PC-9 (cell line): Measurements from ENCODE around the gene CFAP119. TPM values are rescaled to one million over a fixed set of nuclear protein-coding genes. Genes with fewer than 3 reads are reported as not detected.

Experiments
- BruUV-seq: library from RNA; stranded (reverse); fragments of 400-500 nt; replicated peaks from 2 replicates; lab custom pipeline; 2021; lab: Mats Ljungman, UMichigan
- CTCF ChIA-PET: fragments of 300-600 bp; sonication (Branson Sonifier 250); formaldehyde crosslinking; loops from one replicate; lab custom pipeline; 2022; ENCODE audit warnings: antibody characterized with exemption; lab: Charles Lee
- POLR2A ChIA-PET: fragments of 300-600 bp; sonication (Branson Sonifier 250); formaldehyde crosslinking; loops from one replicate; lab custom pipeline; 2022; ENCODE audit warnings: antibody characterized with exemption; ENCODE audit not compliant: unreplicated experiment; lab: Charles Lee
- DNase-seq, 2 experiments: peaks; one replicate each; pipeline versions ENCODE4 v3.0.0 to v3.0.0-alpha.2; 2015 to 2022; ENCODE audit warnings: mixed read lengths in 1 of 2
- H2AFZ ChIP-seq: fragments of 200-600 bp; sonication (generic); 2 replicates; pipeline ENCODE4 v1.8.1; 2017; ENCODE audit warnings: antibody characterized with exemption
- H3F3A ChIP-seq: fragments of 200-600 bp; sonication (generic); 2 replicates; pipeline ENCODE4 v1.8.1; 2017; ENCODE audit warnings: antibody characterized with exemption, mild to moderate bottlenecking, low read depth; ENCODE audit not compliant: insufficient read depth
- H3K27ac ChIP-seq: fragments of 200-600 bp; sonication (generic); 2 replicates; pipeline ENCODE4 v1.6.1; 2016; ENCODE audit warnings: mixed run types
- H3K27me3 ChIP-seq: fragments of 200-600 bp; sonication (generic); 2 replicates; pipeline ENCODE4 v1.6.1; 2016; ENCODE audit warnings: low read depth, mixed run types; ENCODE audit not compliant: insufficient read depth
- H3K36me3 ChIP-seq: fragments of 200-600 bp; sonication (generic); 2 replicates; pipeline ENCODE4 v1.6.1; 2016; ENCODE audit warnings: low read depth, mixed run types
- H3K4me1 ChIP-seq: fragments of 200-600 bp; sonication (generic); replicated peaks from 2 replicates; pipeline ENCODE4 v1.6.1; 2016; ENCODE audit warnings: mixed run types; ENCODE audit not compliant: insufficient read depth
- H3K4me2 ChIP-seq: fragments of 200-600 bp; sonication (generic); 2 replicates; pipeline ENCODE4 v1.6.1; 2017; ENCODE audit warnings: mixed run types
- H3K4me3 ChIP-seq: fragments of 200-600 bp; sonication (generic); 2 replicates; pipeline ENCODE4 v1.6.1; 2016; ENCODE audit warnings: mixed run types
- H3K79me2 ChIP-seq: fragments of 200-600 bp; sonication (generic); 2 replicates; pipeline ENCODE4 v1.6.1; 2017; ENCODE audit warnings: low read depth, mixed run types
- H3K9me2 ChIP-seq: fragments of 200-600 bp; sonication (generic); 2 replicates; pipeline ENCODE4 v1.8.1; 2017; ENCODE audit warnings: mild to moderate bottlenecking; ENCODE audit not compliant: insufficient read depth
- H3K9me3 ChIP-seq: fragments of 200-600 bp; sonication (generic); 2 replicates; pipeline ENCODE4 v1.8.1; 2016; ENCODE audit warnings: low read depth; ENCODE audit not compliant: insufficient read depth
- H4K20me1 ChIP-seq: fragments of 200-600 bp; sonication (generic); 2 replicates; pipeline ENCODE4 v1.8.1; 2017; ENCODE audit not compliant: insufficient read depth
- EZH2 ChIP-seq: fragments of 200-600 bp; sonication (generic); IDR thresholded peaks from 2 replicates; pipeline ENCODE4 v1.8.0; 2017; ENCODE audit warnings: antibody characterized with exemption, low read depth
- intact Hi-C: fragments of 100-400 bp; cut with micrococcal nuclease; formaldehyde crosslinking; loops from one replicate; pipeline ENCODE4 v1.10.0; 2022; ENCODE audit not compliant: unreplicated experiment
- total RNA-seq: library from RNA; stranded (reverse); gene quantifications from 2 replicates; pipeline ENCODE4 v1.2.3, GENCODE V29; 2021
- TF ChIP-seq, protein P1 (sequence below): fragments of 200-600 bp; sonication (generic); conservative IDR thresholded peaks from 2 replicates; pipeline ENCODE4 v1.6.1; 2017; ENCODE audit warnings: mixed run types, antibody characterized with exemption, mild to moderate bottlenecking, moderate library complexity

Gene CFAP119
- total RNA-seq, 1 experiment from 2014 or later = 19.9 TPM

DNA sequence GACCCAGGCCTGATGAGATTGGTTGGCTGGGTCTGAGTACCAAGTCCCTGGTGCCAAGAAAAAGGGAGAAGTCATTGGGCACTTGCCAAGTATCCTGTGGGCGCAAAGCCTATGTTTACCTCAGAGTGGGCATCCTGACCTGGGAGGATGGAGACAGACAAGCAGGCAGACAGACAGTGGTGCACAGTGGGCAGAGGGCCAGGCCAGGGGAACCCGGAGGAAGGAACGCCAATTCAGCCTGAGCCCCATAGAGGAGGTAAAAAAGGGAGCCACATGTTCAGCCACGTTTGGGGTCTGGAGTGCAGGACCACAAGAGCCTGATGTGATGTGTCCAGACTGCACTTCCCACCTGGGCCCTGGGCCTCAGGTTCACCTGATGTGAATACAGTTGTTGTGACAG lies 8.3 kb downstream of the CFAP119 start:
- intact Hi-C loops = no loop called here
- H3K27me3 ChIP-seq = no peaks in the 10 kb centered on the region
- H3K4me2 ChIP-seq = no peak overlapping the region
- H3K36me3 ChIP-seq = peaks cover 9% of the 10 kb centered on the region; the same call in 1 of the 2 replicates
- H3K4me3 ChIP-seq = no peak overlapping the region
- CTCF ChIA-PET = interaction anchor here (0.6 kb wide), 1 partner anchor 21 kb away, joined by 3 read pairs; no protein-coding TSS in a partner anchor
- H3F3A ChIP-seq = peaks cover 14% of the 10 kb centered on the region; the same call in 1 of the 2 replicates
- H3K9me3 ChIP-seq = no peaks in the 10 kb centered on the region
- POLR2A ChIA-PET = interaction anchor here (0.5 kb wide), 1 partner anchor 36 kb away, joined by 7 read pairs; no protein-coding TSS in a partner anchor
- BruUV-seq = no TSS peak
- no peak overlapping the region for H3K27ac ChIP-seq
- no peak overlapping the region for H2AFZ ChIP-seq
- no peak for DNase-seq
- TF ChIP-seq EZH2 = no peak
- TF ChIP-seq, protein P1, sequence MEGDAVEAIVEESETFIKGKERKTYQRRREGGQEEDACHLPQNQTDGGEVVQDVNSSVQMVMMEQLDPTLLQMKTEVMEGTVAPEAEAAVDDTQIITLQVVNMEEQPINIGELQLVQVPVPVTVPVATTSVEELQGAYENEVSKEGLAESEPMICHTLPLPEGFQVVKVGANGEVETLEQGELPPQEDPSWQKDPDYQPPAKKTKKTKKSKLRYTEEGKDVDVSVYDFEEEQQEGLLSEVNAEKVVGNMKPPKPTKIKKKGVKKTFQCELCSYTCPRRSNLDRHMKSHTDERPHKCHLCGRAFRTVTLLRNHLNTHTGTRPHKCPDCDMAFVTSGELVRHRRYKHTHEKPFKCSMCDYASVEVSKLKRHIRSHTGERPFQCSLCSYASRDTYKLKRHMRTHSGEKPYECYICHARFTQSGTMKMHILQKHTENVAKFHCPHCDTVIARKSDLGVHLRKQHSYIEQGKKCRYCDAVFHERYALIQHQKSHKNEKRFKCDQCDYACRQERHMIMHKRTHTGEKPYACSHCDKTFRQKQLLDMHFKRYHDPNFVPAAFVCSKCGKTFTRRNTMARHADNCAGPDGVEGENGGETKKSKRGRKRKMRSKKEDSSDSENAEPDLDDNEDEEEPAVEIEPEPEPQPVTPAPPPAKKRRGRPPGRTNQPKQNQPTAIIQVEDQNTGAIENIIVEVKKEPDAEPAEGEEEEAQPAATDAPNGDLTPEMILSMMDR = no peak
- H3K4me1 ChIP-seq = no peaks in the 10 kb centered on the region
- no peaks in the 10 kb centered on the region for H3K9me2 ChIP-seq
- no peaks in the 10 kb centered on the region for H4K20me1 ChIP-seq
- peaks cover 17% of the 10 kb centered on the region for H3K79me2 ChIP-seq

DNA sequence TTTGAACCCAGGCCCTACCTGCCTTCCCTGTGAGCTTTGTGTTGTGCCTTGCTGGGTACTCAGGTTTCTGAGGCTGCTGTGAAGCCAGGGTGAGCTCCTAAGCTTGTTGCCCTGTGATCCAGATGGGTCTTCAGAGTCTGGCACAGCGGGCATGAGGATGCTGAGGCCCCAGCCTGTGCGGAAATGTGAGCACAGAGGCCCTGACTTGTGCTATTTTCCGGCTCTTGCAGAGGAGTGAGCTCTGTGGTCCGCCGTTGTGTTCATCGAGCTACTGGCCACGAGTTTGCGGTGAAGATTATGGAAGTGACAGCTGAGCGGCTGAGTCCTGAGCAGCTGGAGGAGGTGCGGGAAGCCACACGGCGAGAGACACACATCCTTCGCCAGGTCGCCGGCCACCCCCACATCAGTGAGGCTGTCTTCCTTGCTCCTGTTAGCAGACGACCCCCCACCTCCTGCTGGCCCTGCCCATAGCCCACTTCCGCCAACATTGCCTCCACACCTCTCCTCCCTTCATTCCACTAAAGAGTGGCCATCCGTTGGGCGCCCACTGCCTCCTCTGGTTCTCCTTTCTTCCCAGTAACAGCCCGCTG lies 10.9 kb downstream of the CFAP119 start:
- Histone ChIP-seq H2AFZ (no peak overlapping the region), H3K4me3 (no peak overlapping the region), H3K4me1 (peaks cover 13% of the 10 kb centered on the region), H3K27ac (no peak overlapping the region), H3K9me3 (no peaks in the 10 kb centered on the region), H3F3A (peaks cover 26% of the 10 kb centered on the region), H3K36me3 (peaks cover 9% of the 10 kb centered on the region; the same call in 1 of the 2 replicates), H3K4me2 (no peak overlapping the region), H3K27me3 (no peaks in the 10 kb centered on the region), H3K9me2 (no peaks in the 10 kb centered on the region), H3K79me2 (peaks cover 17% of the 10 kb centered on the region), H4K20me1 (no peaks in the 10 kb centered on the region)
- no peak for DNase-seq
- no TSS peak for BruUV-seq
- intact Hi-C loops = no loop called here
- no peak for TF ChIP-seq EZH2
- TF ChIP-seq, protein P1 = no peak
- POLR2A ChIA-PET = no interaction called here
- CTCF ChIA-PET = interaction anchor here (0.6 to 0.8 kb wide), 2 partner anchors 321 to 1680 kb away, joined by 3 read pairs; partner anchors contain the start of gene DCTPP1

DNA sequence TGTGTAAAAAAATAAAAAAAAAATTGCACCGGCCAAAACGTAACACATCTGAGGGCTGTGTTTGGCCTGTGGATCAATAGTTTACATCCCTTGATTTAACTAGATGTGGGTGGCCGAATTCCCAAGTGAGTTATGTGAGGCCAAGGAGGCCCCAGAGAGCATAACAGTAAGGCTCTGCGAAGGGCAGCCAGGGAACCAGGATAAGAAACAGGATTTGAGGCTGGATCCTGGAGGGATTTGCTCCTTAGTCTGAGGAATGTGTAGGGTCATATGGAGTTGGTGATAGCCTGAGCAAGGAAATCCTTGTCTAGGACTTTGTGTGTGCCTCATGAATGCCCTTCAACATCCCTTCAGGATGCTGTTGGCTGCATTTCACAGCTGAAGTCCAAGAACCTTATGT lies 11.7 kb downstream of the CFAP119 start:
- Histone ChIP-seq H3K9me2 (no peaks in the 10 kb centered on the region), H3F3A (peaks cover 32% of the 10 kb centered on the region), H3K27ac (no peak overlapping the region), H3K79me2 (peaks cover 17% of the 10 kb centered on the region), H3K9me3 (no peaks in the 10 kb centered on the region), H3K36me3 (peaks cover 13% of the 10 kb centered on the region), H4K20me1 (no peaks in the 10 kb centered on the region), H3K27me3 (no peaks in the 10 kb centered on the region), H3K4me2 (no peak overlapping the region), H3K4me3 (no peak overlapping the region), H3K4me1 (peaks cover 13% of the 10 kb centered on the region), H2AFZ (no peak overlapping the region)
- ChIA-PET CTCF (interaction anchor here (0.6 to 0.8 kb wide), 2 partner anchors 320 to 1679 kb away, joined by 3 read pairs; partner anchors contain the start of gene DCTPP1), POLR2A (no interaction called here)
- TF ChIP-seq EZH2 = no peak
- TF ChIP-seq, protein P1 = no peak
- intact Hi-C loops = no loop called here
- TSS peak; percentile 35 for BruUV-seq
- DNase-seq = no peak
